ENCODE results near the gene PRKG1. TPM values are rescaled to one million over a fixed set of nuclear protein-coding genes. Genes with fewer than 3 reads are reported as not detected.
"Not testable (repeated sequence)": the region's sequence is repeated elsewhere in the genome, so short reads cannot be mapped to it uniquely, and the experiment has no call there.

PRKG1 gene
- total RNA-seq, 2 donors from 2014 or later, result 17.2 TPM

DNA sequence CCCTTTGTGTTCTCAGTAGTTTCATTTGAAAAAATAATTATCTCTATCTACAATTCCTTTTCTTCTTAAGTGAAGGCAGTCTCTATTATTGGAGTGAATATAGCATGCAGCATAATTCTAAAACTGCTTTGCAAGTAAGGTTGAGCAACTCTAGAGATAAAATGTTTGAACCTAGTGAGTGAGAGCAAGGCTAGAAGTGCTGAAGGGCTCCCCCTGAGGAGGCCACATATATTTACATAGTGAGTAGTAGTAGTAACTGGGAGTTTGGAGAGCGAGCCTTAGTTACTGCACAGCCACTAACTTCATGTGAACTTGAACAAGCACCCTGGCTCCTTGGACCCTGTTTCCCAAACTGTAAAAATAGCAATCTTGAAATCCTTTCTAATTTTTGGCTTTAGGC lies 1098.3 kb downstream of the PRKG1 start:
- intact Hi-C loops (cut with DNase I, micrococcal nuclease), result no loop called here
- ATAC-seq, result no peak
- no peak for DNase-seq

DNA sequence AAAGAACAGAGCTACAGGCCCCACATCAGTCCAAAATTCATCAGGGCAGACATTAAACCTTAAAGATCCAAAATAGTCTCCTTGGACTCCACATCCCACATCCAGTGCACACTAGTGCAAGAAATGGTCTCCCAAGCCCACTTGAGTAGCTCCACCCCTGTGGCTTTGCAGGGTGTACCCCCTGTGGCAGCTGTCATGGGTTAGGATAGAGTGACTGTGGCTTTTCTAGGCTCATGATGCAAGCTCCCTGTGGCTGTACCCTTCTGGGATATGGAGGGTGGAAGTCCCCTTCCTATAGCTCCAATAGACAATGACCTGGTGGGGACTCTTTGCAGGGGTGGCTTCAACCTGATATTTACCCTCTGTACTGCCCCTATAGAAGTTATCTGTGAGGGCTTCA lies 1111.0 kb downstream of the PRKG1 start:
- intact Hi-C loops (cut with DNase I, micrococcal nuclease), result no loop called here
- DNase-seq, result no peak

DNA sequence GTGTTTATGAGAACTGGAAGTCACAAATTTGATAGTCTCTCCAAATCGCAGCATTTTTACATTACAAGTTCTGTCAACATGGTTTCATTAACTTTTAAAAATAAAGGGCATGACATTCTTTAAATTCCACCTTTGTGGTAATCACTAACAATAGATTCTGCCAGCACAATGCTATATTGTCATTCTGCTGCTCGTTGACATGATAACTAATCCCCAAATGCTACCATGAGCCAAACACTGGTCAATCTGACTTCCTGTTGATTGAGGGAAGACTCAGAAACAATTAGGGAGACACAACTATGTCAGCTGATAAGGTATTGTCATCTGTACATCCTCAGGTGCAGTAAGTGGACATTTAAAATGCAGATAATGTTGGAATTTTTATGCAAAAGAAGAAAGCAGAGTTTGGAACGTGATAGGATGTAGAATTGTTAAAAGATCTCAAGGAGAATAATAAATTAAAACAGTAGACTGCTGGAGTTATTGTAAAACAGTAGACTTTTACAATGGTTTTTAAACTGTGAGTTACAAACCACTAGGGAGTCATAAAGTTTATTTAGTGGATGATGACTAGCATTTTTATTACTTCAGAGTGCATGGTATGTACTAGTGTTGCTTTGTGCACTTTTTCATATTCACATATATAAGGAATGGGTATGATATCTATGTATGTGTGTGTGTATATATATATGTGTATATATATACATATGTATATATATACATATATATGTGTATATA lies 1113.4 kb downstream of the PRKG1 start:
- intact Hi-C loops (cut with DNase I, micrococcal nuclease), result no loop called here
- DNase-seq (no peak), ATAC-seq (peak; percentile 69)

More for the DNA sequence above, 1111.0 kb downstream of the PRKG1 start:
- no peak for ATAC-seq

DNA sequence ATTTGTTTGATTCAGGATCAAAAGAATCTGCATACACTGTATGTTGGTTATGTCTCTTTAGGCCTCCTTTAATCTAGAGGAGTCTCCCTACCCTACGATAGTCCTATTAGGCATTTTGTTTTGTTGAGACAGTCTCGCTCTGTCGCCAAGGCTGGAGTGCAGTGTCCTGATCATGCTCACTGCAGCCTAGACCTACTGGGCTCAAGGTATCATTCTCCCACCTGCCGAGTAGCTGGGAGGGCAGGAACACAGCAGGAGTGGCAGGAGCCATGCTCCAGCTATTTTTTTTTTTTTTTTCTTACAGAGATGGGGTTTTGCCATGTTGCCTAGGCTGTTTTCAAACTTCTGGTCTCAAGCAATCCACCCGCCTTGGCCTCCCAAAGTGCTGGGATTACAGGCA lies 1116.8 kb downstream of the PRKG1 start:
- ATAC-seq, result no peak
- no peak for DNase-seq
- intact Hi-C loops (cut with DNase I, micrococcal nuclease), result no loop called here

DNA sequence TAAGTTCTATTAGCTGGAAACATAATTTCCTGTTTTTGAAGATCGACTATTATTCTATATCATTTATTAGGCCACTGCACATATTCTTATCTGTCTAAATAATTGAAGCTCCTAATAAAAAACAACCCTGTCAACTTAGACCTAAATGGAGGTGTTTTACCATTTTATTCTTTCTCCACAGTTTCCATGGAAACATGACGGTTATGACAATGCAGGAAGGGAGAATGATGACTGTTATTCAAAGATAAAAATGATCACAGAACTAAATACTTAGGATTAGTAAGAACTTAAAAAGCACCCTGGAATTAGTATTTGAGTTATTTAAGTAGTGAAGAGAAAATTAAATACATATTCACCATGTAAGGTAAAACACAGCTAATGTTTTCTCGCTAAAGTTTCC lies 1119.9 kb downstream of the PRKG1 start:
- DNase-seq (no peak), ATAC-seq (no peak)
- intact Hi-C loops (cut with DNase I, micrococcal nuclease), result no loop called here

DNA sequence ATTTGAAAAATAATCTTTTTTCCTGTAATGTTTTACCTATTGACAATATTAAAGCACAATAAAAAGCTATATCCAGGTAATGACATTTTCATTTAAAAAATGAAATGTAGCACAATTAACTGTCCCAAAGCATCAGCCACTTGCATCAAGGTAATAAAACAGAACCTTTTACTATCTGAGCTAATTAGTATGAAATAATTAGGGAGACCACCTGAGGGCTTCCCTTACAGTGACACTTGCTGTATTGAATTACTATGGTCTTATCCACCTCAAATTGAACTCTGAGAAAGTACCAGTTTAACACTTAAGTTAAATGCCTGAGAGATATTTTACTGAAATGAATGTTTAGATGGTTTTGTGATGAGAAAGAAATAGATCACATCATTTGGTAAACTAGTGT lies 1120.4 kb downstream of the PRKG1 start:
- intact Hi-C loops (cut with DNase I, micrococcal nuclease), result no loop called here
- no peak for ATAC-seq
- no peak for DNase-seq

DNA sequence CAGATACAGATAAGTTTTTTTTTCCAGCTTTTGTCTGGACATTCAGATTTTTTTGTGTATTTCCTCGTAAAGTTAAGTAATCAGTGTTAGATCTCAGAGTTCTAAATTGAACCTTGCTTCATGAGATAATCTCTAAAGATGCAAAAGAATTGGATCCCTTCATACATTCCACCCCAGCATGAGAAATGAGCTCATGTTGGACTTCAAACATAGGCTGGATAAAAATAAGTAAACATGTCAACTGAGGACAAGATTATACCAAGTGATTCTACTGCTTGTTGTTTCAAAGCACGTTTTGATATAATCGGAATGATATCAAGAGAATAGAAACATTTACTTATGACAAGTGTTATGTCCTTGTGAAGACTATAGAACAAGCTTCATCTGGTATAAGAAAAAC lies 1122.8 kb downstream of the PRKG1 start:
- intact Hi-C loops (cut with DNase I, micrococcal nuclease), result no loop called here

DNA sequence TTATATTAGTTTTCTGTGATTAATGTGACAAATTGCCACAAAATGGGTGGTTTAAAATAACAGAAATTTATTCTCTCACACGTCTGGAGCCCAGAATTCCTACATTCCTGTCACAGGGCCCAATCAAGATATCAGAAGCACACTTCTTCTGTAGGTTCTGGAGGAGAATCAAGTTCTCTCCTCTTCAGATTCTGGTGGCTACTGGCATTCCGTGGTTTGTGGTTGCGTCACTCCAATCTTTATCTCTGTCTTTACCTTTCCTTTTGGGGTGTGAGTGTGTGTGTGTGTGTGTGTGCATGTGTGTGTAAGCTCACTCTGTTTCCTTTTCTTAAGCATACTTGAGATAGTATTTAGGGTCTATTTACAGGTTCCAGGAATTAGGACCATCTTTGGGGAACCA lies 1124.3 kb downstream of the PRKG1 start:
- DNase-seq (no peak), ATAC-seq (no peak)
- intact Hi-C loops (cut with DNase I, micrococcal nuclease), result no loop called here

More for the DNA sequence above, 1122.8 kb downstream of the PRKG1 start:
- no peak for DNase-seq
- no peak for ATAC-seq

DNA sequence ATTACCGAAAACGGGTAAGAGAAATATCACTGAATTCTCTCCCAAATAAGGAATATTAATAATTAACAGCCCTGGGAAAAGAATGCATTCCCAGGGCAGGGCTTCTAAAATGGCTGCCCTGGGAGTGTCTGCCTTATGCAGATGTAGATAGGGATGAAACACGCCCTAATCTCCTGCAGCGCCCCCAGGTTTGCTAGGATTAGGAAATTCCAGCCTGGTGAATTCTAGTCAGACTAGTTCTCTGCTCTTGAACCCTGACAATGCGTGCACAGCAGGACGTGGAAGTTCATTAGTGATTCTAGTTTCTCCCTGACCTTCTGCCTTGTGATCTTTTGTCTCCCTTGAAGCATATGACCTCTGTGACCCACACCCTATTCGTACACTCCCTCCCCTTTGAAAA lies 1130.6 kb downstream of the PRKG1 start:
- DNase-seq; ATAC-seq; intact Hi-C loops (cut with DNase I, micrococcal nuclease): not testable (repeated sequence)

DNA sequence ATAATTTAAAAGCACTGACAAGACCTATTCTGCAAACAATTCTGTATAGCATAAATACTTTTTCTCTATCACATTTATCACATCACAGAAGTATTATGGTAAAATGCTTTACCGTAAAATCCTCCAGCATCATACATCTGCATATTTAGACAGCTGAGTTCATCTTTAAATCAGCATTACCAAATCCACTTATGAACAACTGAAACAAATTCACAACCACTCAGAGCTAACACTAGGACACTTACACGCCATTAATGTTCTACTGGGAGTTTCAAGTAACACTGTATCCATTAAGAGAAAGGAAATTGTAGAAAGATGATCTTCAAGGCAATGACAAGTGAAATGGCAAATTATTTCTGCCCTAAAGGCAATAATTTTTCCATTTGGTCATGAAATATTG lies 1134.1 kb downstream of the PRKG1 start:
- DNase-seq (no peak), ATAC-seq (no peak)
- intact Hi-C loops (cut with DNase I, micrococcal nuclease), result no loop called here

DNA sequence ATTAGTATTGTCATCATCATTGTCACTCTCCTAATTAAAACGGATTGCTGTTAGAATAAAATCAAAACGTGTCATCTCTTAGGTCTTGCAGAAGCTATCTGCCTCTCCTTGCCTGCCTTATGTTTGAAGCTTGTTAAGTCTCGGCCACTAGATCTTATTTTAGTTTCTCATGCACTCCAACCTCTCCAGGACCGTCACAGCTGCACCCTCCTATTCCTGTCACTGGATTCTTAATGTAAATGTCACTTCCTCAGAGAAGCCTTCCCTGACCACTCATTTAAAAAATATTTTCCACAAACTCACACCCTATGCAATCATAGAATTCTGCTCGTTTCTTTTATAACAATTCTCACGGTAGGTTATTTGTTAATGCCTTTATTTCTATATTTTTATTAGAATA lies 1135.9 kb downstream of the PRKG1 start:
- no peak for DNase-seq
- intact Hi-C loops (cut with DNase I, micrococcal nuclease), result loop anchor here in 1 of 2 donors (10.0 kb wide), 1 partner anchor 1215 kb away; no protein-coding TSS in a partner anchor
- ATAC-seq, result no peak

DNA sequence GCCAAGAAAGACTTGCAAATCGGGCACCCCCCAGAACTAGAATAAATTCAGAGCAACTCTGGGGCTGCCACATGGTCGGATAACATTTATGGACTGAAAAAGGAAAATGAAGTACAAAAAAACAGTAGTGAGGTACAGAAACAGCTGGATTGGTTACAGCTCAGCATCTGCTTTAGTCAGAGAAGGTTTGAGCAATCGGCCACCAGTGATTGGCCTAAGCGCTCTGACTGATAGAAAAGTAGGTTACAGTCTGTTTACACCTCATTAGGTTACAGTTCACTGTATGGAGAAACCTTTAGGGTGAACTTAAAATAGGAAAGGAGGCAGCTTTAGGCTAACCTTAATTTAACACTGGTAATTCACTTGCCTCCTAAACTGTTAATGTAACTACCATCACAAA lies 1137.8 kb downstream of the PRKG1 start:
- DNase-seq (peak in 1 of 2 donors; percentile 6), ATAC-seq (peak; percentile 68)
- intact Hi-C loops (cut with DNase I, micrococcal nuclease), result loop anchor here in 1 of 2 donors (10.0 kb wide), 1 partner anchor 1217 kb away; no protein-coding TSS in a partner anchor

DNA sequence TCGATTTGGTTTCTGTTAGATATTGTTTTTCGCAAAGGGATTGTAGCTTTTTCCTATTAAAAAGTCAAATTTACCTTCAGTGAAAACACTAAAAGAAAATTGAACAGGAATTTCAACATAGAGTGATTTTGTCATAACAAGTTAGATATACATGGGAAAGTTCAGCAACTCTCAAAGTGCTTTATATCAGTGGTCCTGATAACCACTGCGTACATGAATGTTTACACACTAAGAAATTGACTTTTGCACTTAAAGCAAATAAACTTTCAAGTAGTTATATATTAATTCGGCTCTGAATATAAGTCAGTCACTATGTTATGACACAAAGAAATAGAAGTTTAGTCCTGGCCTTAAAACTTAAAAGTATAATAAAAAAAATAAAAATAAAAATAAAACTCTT lies 1138.5 kb downstream of the PRKG1 start:
- intact Hi-C loops (cut with DNase I, micrococcal nuclease), result loop anchor here in 1 of 2 donors (10.0 kb wide), 1 partner anchor 1218 kb away; no protein-coding TSS in a partner anchor
- peak; percentile 58 for ATAC-seq
- DNase-seq, result no peak

DNA sequence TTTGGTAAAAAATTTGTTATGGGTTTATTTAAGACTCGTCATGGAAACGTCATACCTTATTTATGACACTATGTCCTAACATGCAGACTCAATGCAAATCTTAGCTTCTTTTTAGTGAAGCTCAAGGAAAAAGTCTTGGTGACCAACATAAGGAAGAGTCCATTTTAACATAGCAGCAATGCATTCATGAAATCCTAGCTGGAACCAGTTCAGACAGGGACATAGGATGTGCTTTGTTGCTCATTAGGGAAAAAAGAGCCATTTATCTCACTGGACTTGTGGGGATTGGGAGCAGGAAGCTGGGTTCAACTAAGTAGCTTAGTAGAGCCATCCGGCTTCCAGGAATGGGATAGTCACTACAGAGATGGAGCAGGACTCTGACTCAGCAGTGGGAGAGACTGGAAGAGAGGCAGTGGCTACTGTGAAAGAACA lies 1139.0 kb downstream of the PRKG1 start:
- DNase-seq (no peak), ATAC-seq (peak; percentile 39)
- intact Hi-C loops (cut with DNase I, micrococcal nuclease), result loop anchor here in 1 of 2 donors (10.0 kb wide), 1 partner anchor 1219 kb away; no protein-coding TSS in a partner anchor

DNA sequence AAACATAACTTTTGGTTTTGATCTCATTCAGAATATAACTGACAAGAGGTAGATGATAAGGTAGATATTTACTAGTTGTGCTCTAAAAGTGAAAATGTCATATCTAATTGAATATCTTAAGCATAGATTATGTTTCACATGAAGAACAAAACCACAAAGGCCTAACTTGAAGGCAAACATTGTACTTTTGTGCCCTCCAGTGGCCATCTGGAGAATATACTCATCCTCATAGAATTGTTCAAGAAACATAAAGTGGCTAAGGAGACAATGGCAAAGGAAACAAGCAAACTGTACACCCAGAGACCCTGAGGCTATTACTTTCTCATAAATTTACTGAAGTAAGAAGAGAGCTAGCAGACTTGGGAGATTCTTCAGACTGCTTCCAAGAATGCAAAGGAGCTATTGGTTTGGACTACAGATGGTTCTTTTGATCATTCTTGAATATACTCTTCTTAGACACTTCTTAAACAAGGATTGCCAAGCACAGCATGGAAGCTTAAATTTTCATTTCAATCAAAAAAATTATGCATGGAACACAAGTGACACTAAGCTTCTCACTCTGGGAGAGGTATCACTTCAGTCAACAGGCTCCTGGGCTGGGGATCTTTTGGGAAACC lies 1141.6 kb downstream of the PRKG1 start:
- intact Hi-C loops (cut with DNase I, micrococcal nuclease), result loop anchor here in 1 of 2 donors (10.0 kb wide), 1 partner anchor 1221 kb away; no protein-coding TSS in a partner anchor
- ATAC-seq (peak; percentile 66), DNase-seq (peak in 1 of 2 donors; percentile 21)

DNA sequence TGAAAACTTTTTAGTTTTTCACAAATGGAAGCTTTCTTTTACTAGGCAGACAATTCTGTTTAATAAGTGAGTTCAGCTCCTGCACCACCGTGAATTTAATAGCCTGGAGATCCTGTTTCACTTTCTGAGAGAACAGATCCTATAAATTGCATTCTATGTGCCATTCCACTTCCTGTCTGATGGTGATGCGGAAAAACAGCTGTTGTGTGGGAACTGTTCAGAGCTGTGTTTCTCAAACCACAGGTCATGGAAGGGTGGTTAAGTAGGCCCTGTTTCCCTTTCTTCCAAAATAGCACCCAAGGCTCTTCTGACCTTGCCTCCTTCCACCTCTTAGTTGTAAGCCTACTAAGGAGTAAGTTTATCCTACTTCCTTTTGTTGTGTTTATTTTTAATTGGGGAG lies 1142.6 kb downstream of the PRKG1 start:
- DNase-seq (no peak), ATAC-seq (peak; percentile 77)
- intact Hi-C loops (cut with DNase I, micrococcal nuclease), result loop anchor here in 1 of 2 donors (10.0 kb wide), 1 partner anchor 1222 kb away; no protein-coding TSS in a partner anchor

DNA sequence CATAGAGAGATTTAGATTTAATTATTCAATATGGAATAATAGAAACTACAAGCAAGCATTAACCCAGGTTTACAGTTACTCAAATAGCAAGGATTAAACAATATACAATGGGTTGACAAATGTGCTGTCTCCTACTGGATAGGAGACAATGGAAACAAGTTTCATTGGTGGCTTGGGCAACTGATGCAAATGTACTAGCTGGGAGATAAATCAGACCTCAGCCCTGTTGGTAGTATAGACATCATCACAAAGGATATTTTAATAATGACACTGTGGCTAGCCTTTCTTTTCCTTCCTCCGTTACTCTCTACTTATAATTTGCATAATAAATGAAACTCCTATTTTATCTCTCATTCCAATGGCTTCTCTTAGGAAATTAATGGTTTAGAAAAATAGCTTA lies 1143.2 kb downstream of the PRKG1 start:
- ATAC-seq, result no peak
- intact Hi-C loops (cut with DNase I, micrococcal nuclease), result loop anchor here in 1 of 2 donors (10.0 kb wide), 1 partner anchor 1223 kb away; no protein-coding TSS in a partner anchor
- DNase-seq, result no peak

DNA sequence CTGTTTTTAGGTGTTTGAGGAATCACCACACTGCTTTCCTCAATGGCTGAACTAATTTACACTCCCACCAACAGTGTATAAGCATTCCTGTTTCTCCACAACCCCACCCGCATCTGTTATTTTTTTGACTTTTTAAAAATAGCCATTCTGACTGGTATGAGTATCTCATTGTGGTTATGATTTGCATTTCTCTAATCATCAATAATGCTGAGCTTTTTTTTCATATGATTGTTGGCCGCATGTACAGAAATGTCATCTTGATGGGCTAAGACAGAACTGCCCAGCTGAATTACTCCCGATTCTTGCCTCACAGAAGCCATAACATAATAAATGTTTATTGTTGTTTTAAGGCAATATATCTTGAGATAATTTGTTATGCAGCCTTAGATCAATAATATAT lies 1146.7 kb downstream of the PRKG1 start:
- ATAC-seq, result peak; percentile 66
- intact Hi-C loops (cut with DNase I, micrococcal nuclease), result no loop called here
- DNase-seq, result no peak

DNA sequence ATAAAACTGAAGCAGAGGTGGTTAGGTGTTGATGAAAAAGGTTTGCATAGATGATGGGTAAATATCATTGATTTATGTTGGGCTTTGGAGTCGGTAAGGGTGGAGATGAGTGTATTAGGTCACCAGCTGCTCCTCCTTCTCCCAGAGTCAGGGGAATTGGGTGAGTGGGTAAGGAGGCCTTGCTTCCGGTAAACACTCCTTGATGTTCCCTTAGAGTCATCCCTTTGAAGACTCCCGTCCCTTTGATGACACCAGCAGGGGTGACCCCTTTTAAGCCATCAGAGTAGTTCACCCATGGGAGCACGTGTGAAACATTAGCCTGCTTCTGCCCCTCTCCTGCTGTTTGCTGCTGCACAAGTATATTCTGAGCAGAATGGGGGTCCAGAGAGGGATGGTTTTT lies 1147.6 kb downstream of the PRKG1 start:
- ATAC-seq, result no peak
- intact Hi-C loops (cut with DNase I, micrococcal nuclease), result no loop called here
- DNase-seq, result no peak

All from left colon (tissue), 2 donors.